22Rv1 (cell line): ENCODE data around the gene HSPA1A.

Experiments used
- ZFX ChIP-seq: fragments of 450-650 bp; IDR thresholded peaks from 2 replicates; pipeline ENCODE4 v1.6.1; 2017; ENCODE audit warnings: antibody characterized with exemption, borderline replicate concordance
- TF ChIP-seq, protein P1 (sequence below): fragments of 450-650 bp; IDR thresholded peaks from 2 replicates; pipeline ENCODE4 v1.5.1; 2017; ENCODE audit warnings: mild to moderate bottlenecking

DNA sequence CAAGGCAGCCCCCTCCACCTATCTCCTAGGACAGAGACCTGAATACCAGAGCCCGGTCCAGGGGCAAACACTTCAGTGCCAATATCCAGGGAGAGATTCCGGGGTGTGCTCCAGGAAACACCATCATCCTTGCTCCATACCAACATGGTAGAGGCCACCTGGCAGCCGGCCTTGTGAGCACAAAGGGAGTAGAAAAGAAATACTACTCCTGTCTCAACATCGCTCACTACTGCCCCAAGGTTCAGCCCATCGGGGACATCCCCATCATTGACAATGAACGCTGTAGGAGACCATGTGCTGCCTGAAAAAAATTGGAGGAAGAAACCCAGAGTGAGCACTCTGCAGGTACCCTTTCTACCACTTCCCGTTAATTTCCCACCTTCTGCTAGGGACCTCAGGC, 45.8 kb downstream of the HSPA1A start:
- TF ChIP-seq, protein P1, sequence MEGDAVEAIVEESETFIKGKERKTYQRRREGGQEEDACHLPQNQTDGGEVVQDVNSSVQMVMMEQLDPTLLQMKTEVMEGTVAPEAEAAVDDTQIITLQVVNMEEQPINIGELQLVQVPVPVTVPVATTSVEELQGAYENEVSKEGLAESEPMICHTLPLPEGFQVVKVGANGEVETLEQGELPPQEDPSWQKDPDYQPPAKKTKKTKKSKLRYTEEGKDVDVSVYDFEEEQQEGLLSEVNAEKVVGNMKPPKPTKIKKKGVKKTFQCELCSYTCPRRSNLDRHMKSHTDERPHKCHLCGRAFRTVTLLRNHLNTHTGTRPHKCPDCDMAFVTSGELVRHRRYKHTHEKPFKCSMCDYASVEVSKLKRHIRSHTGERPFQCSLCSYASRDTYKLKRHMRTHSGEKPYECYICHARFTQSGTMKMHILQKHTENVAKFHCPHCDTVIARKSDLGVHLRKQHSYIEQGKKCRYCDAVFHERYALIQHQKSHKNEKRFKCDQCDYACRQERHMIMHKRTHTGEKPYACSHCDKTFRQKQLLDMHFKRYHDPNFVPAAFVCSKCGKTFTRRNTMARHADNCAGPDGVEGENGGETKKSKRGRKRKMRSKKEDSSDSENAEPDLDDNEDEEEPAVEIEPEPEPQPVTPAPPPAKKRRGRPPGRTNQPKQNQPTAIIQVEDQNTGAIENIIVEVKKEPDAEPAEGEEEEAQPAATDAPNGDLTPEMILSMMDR: no peak
- TF ChIP-seq ZFX: no peak
